IMR-90 (cell line): ENCODE results near the gene CEP57L1. TPM values are rescaled to one million over a fixed set of nuclear protein-coding genes. Genes with fewer than 3 reads are reported as not detected.

ENCODE experiments used
- ATAC-seq: fragments of 200-7000 bp; cut with Tn5 transposase; 2 replicates; pipeline ENCODE4 v1.9.1; 2020; ENCODE audit warnings: low read depth, mild to moderate bottlenecking, moderate library complexity
- BruUV-seq: library from RNA; stranded (reverse); fragments of 400-500 nt; replicated peaks from 2 replicates; lab custom pipeline; 2021; lab: Mats Ljungman, UMichigan
- CTCF ChIA-PET: fragments of 300-600 bp; formaldehyde crosslinking; extraction: SDS; loops from one replicate; lab custom pipeline; 2021; ENCODE audit warnings: antibody characterized with exemption; lab: Yijun Ruan, JAX
- POLR2A ChIA-PET: fragments of 300-600 bp; sonication (Branson Sonifier 250); formaldehyde crosslinking; loops from one replicate; lab custom pipeline; 2022; ENCODE audit warnings: antibody characterized with exemption; ENCODE audit not compliant: unreplicated experiment; lab: Charles Lee
- DNase-seq: peaks from one replicate; pipeline ENCODE4 v3.0.0; 2013
- H2AFZ ChIP-seq: replicated peaks from 2 replicates; pipeline ENCODE3; 2013; ENCODE audit warnings: low read length, mild to moderate bottlenecking; ENCODE audit not compliant: poor library complexity
- H2AK5ac ChIP-seq: 2 replicates; pipeline ENCODE4 v1.6.1; 2013; ENCODE audit warnings: low read depth, low read length, inconsistent platforms
- H2AK9ac ChIP-seq: replicated peaks from 2 replicates; pipeline ENCODE3; 2013; ENCODE audit warnings: mild to moderate bottlenecking, low read depth, low read length, moderate library complexity; ENCODE audit not compliant: poor library complexity
- H2BK120ac ChIP-seq: 2 replicates; pipeline ENCODE4 v1.6.1; 2013; ENCODE audit warnings: low read depth, low read length, inconsistent platforms
- H2BK15ac ChIP-seq: 3 replicates; pipeline ENCODE4 v1.6.1; 2013; ENCODE audit warnings: low read depth, low read length, inconsistent platforms
- H2BK20ac ChIP-seq: 2 replicates; pipeline ENCODE4 v1.6.1; 2013; ENCODE audit warnings: low read depth, mild to moderate bottlenecking, inconsistent platforms, low read length, moderate library complexity
- H2BK5ac ChIP-seq: 2 replicates; pipeline ENCODE4 v1.6.1; 2013; ENCODE audit warnings: mild to moderate bottlenecking, low read depth, low read length, inconsistent platforms; ENCODE audit not compliant: poor library complexity, severe bottlenecking
- H3K14ac ChIP-seq: replicated peaks from 2 replicates; pipeline ENCODE4 v1.6.1; 2013; ENCODE audit warnings: low read depth, low read length, inconsistent platforms
- H3K18ac ChIP-seq: 2 replicates; pipeline ENCODE4 v1.6.1; 2013; ENCODE audit warnings: low read depth, low read length, control low read depth
- H3K23ac ChIP-seq: 2 replicates; pipeline ENCODE4 v1.6.1; 2013; ENCODE audit warnings: low read depth, low read length, inconsistent platforms
- H3K27ac ChIP-seq: 2 replicates; pipeline ENCODE4 v1.5.1; 2013; ENCODE audit warnings: mild to moderate bottlenecking, control low read depth, low read length; ENCODE audit not compliant: insufficient read depth
- H3K27me3 ChIP-seq: 2 replicates; pipeline ENCODE4 v1.6.1; 2013; ENCODE audit warnings: low read length; ENCODE audit not compliant: control insufficient read depth, insufficient read depth
- H3K36me3 ChIP-seq: 2 replicates; pipeline ENCODE4 v1.6.1; 2013; ENCODE audit warnings: low read length, mixed read lengths; ENCODE audit not compliant: control insufficient read depth, insufficient read depth
- H3K4ac ChIP-seq: 2 replicates; pipeline ENCODE4 v1.6.1; 2013; ENCODE audit warnings: low read depth, low read length, inconsistent platforms
- H3K4me1 ChIP-seq: 2 replicates; pipeline ENCODE4 v1.6.1; 2013; ENCODE audit warnings: low read length, mixed read lengths; ENCODE audit not compliant: control insufficient read depth, insufficient read depth
- H3K4me2 ChIP-seq: 2 replicates; pipeline ENCODE4 v1.6.1; 2013; ENCODE audit warnings: low read depth, mild to moderate bottlenecking, control low read depth, low read length, moderate library complexity
- H3K4me3 ChIP-seq: 2 replicates; pipeline ENCODE4 v1.5.1; 2013; ENCODE audit warnings: low read depth, mild to moderate bottlenecking, control low read depth, low read length, moderate library complexity; ENCODE audit not compliant: insufficient read depth
- H3K56ac ChIP-seq: 2 replicates; pipeline ENCODE4 v1.6.1; 2013; ENCODE audit warnings: low read length, inconsistent platforms; ENCODE audit not compliant: insufficient read depth; ENCODE audit errors: extremely low read depth
- H3K79me1 ChIP-seq, 2 experiments: 2 replicates each; pipeline ENCODE4 v1.6.1; 2013; ENCODE audit warnings: low read length in 2 of 2, inconsistent platforms in 1 of 2, low read depth in 1 of 2
- H3K9ac ChIP-seq: 2 replicates; pipeline ENCODE4 v1.6.1; 2013; ENCODE audit warnings: low read depth, low read length, control low read depth
- H3K9me1 ChIP-seq: 2 replicates; pipeline ENCODE4 v1.6.1; 2013; ENCODE audit warnings: low read length, inconsistent platforms; ENCODE audit not compliant: insufficient read depth
- H3K9me3 ChIP-seq: 2 replicates; pipeline ENCODE4 v1.6.1; 2013; ENCODE audit warnings: low read length; ENCODE audit not compliant: control insufficient read depth, insufficient read depth
- H4K20me1 ChIP-seq: 2 replicates; pipeline ENCODE4 v1.6.1; 2013; ENCODE audit warnings: low read length, inconsistent platforms; ENCODE audit not compliant: insufficient read depth
- H4K5ac ChIP-seq: 2 replicates; pipeline ENCODE4 v1.6.1; 2013; ENCODE audit warnings: mild to moderate bottlenecking, low read depth, low read length, control low read depth
- H4K8ac ChIP-seq, 2 experiments: 2 replicates each; pipeline ENCODE4 v1.6.1; 2013; ENCODE audit warnings: low read depth in 2 of 2, low read length in 2 of 2, control low read depth in 1 of 2, inconsistent platforms in 1 of 2
- H4K91ac ChIP-seq: 2 replicates; pipeline ENCODE4 v1.6.1; 2013; ENCODE audit warnings: low read depth, low read length, inconsistent platforms; ENCODE audit not compliant: insufficient read depth
- CEBPB ChIP-seq: IDR thresholded peaks from 2 replicates; pipeline ENCODE4 v1.6.1; 2012; ENCODE audit warnings: low read depth, low read length, improper control_type of control experiment
- CHD1 ChIP-seq: IDR thresholded peaks from 2 replicates; pipeline ENCODE4 v1.6.1; 2012; ENCODE audit warnings: low read depth, low read length, improper control_type of control experiment
- MAZ ChIP-seq: IDR thresholded peaks from 2 replicates; pipeline ENCODE4 v1.6.1; 2012; ENCODE audit warnings: low read depth, mild to moderate bottlenecking, low read length, improper control_type of control experiment, moderate library complexity, borderline replicate concordance
- NFE2L2 ChIP-seq: fragments of 150-350 bp; IDR thresholded peaks from 2 replicates; pipeline ENCODE4 v1.6.1; 2016; ENCODE audit warnings: low read depth, mild to moderate bottlenecking, low read length
- POLR2A ChIP-seq: IDR thresholded peaks from 2 replicates; pipeline ENCODE4 v1.6.1; 2012; ENCODE audit warnings: mild to moderate bottlenecking, low read depth, low read length
- RAD21 ChIP-seq: IDR thresholded peaks from 2 replicates; pipeline ENCODE4 v1.6.1; 2012; ENCODE audit warnings: low read length, improper control_type of control experiment
- RFX5 ChIP-seq: IDR thresholded peaks from 2 replicates; pipeline ENCODE4 v1.8.0; 2012; ENCODE audit warnings: low read depth, mild to moderate bottlenecking, low read length, moderate library complexity
- SMC3 ChIP-seq: fragments of 150-350 bp; IDR thresholded peaks from 2 replicates; pipeline ENCODE4 v1.6.1; 2016; ENCODE audit warnings: low read depth, mild to moderate bottlenecking, antibody characterized with exemption, low read length, moderate library complexity
- USF2 ChIP-seq: fragments of 150-350 bp; IDR thresholded peaks from 2 replicates; pipeline ENCODE4 v1.6.1; 2017; ENCODE audit warnings: mild to moderate bottlenecking, antibody characterized with exemption, low read length, low read depth
- WGBS, 2 experiments: methylation state at CpG; one replicate each; pipeline versions ENCODE4 v1.1.5 to v1.1.7; 2013; ENCODE audit warnings: missing lambda C conversion rate in 2 of 2; ENCODE audit not compliant: insufficient read length in 1 of 2; ENCODE audit errors: extremely low coverage in 2 of 2; 5-methylcytosine and 5-hydroxymethylcytosine counted together
- dilution Hi-C: fragments of 300-500 bp; cut with HindIII; formaldehyde crosslinking; loops from one replicate; pipeline ENCODE4 v1.14.3; 2018; ENCODE audit warnings: low sequenced_read_pairs; ENCODE audit not compliant: unreplicated experiment
- in situ Hi-C: fragments of 300-500 bp; cut with MboI; formaldehyde crosslinking; loops from 3 replicates; pipeline ENCODE4 v1.14.3; 2019; ENCODE audit warnings: low sequenced_read_pairs, inconsistent platforms, mixed read lengths
- intact Hi-C: fragments of 100-400 bp; cut with micrococcal nuclease; formaldehyde crosslinking; loops from 2 replicates; pipeline ENCODE4 v1.10.0; 2022
- polyA plus RNA-seq, 3 experiments: library from polyadenylated mRNA; depleted of rRNA; stranded (reverse); fragments of >200 nt; gene quantifications; 2 replicates each; pipeline ENCODE4 v1.2.3, GENCODE V29; 2012; ENCODE audit warnings: low replicate concordance in 1 of 3
- total RNA-seq: library from RNA; depleted of rRNA; stranded (reverse); fragments of >200 nt; gene quantifications from 2 replicates; pipeline ENCODE4 v1.2.3, GENCODE V29; 2012

The CEP57L1 gene
- total and polyA plus RNA-seq, 2 of the 4 experiments (the other 2 are of a cell fraction), result 10.3 to 21.9 TPM

- H2BK120ac ChIP-seq, result no peak overlapping the region
- no peaks in the 10 kb centered on the region for H3K9me3 ChIP-seq
- H3K18ac ChIP-seq, result no peak overlapping the region
- no TSS peak for BruUV-seq
- peaks cover 2% of the 10 kb centered on the region; the same call in 1 of the 2 replicates for H3K4me1 ChIP-seq
- intact Hi-C loops, result no loop called here
- ChIA-PET POLR2A (no interaction called here), CTCF (no interaction called here)
- no peak overlapping the region for H3K56ac ChIP-seq
- H3K4me3 ChIP-seq, result no peak overlapping the region
- no peak overlapping the region for H4K5ac ChIP-seq
- H2AFZ ChIP-seq, result no peak overlapping the region
- H3K14ac ChIP-seq, result no peak overlapping the region
- H2AK5ac ChIP-seq, result no peak overlapping the region
- no peak overlapping the region for H2BK15ac ChIP-seq
- no peak for ATAC-seq
- no peak overlapping the region for H4K8ac ChIP-seq
- in situ Hi-C loops, result loop anchor here (10.0 kb wide), 1 partner anchor 156 kb away; no protein-coding TSS in a partner anchor
- H4K20me1 ChIP-seq, result no peaks in the 10 kb centered on the region
- no peak overlapping the region for H2BK20ac ChIP-seq
- H3K9ac ChIP-seq, result no peak overlapping the region
- no peak overlapping the region; the same call in 1 of the 2 replicates for H3K23ac ChIP-seq
- no peaks in the 10 kb centered on the region for H3K27me3 ChIP-seq
- dilution Hi-C loops, result loop anchor here (25.0 kb wide), 1 partner anchor 523 kb away; no protein-coding TSS in a partner anchor
- TF ChIP-seq NFE2L2 (no peak), SMC3 (no peak), MAZ (no peak), CEBPB (no peak), RFX5 (no peak), RAD21 (no peak), CHD1 (no peak), USF2 (no peak), POLR2A (no peak)
- H3K36me3 ChIP-seq, result no peaks in the 10 kb centered on the region
- no peak for DNase-seq
- H3K4me2 ChIP-seq, result no peak overlapping the region
- peaks cover 5 to 14% of the 10 kb centered on the region in 2 experiments; a peak in 2 of 4 replicates for H3K79me1 ChIP-seq
- no CpG with 5 or more reads among the region's 2 CpGs for WGBS, 2 experiments
- no peak overlapping the region for H3K27ac ChIP-seq
- H2BK5ac ChIP-seq, result no peak overlapping the region
- H2AK9ac ChIP-seq, result no peak overlapping the region
- no peak overlapping the region for H4K91ac ChIP-seq
- H3K9me1 ChIP-seq, result no peaks in the 10 kb centered on the region
- no peak overlapping the region for H3K4ac ChIP-seq
Observed at GRCh38 chr6:109060571-109060970, 34.7 kb upstream of the CEP57L1 start.
